ENCODE results near the gene DPM3.

The DPM3 gene

DNA sequence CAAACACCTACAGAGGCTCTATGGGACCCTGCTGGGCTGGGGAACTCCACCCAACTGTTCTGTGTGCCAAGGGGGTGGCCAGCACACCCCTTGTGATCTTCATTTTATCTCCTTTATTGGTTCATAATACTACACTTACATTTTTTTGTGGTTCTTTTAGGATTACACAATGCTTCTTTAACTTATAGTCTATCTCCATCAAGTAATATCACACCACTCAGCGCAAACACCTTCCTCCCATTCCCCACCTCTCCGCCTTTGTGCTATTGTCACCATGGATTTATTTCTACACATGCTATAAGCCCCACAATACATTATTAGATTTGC is 45.7 kb downstream of the DPM3 start:
- no peak for DNase-seq (ENCODE audit: low spot score)

DNA sequence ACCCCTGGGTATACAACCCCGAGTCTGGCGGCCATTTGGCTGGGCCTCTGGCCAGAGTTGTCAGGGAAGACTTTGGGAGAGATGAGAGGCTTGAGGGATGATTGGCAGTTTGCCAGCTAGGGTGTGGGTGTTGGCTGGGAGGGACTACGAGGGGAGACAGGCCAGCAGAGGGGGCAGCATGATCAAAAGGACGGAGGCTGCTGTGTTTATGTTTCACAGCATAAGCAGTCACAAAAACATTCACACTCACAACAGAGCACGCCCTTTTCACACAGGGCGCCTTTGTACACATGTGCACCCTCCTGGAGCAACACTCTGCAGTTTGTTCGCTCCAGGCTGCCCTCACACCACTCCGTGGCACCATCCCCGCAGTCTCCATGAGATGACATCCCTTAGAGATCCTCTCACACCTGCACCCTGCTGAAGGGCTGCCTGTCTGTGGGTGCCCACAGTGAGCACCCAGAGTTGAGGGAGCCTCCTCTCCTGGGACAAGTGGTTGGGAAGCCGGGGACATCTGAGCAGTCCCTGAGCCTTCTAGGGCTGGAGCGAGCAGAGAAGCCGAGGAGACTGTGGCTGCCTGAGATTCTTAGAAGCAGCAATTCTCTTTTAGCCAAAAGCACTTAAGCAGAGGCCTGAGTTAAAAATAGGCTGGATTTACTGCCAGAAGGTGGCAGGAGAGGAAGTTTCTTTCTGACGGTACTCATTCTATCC is 46.3 kb downstream of the DPM3 start:
- peak; percentile 78 for DNase-seq (ENCODE audit: low spot score)

DNA sequence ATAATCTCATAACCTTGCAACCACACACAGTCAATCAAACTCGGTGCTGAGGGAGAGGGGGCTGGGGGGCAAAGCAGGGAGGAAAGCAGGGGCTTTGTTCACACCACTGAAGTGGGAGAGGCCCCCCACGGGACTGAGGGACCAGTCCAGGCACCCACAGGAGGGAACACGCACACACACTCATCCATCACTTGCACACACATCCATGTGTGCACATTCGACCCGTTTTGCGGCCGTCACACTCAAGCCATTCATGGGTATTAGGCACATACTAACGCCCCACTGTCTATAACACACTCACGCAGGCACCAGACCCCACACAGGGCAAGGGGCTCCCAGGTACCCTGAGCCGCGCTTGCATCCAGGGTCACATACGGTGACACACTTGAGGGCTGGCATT is 47.7 kb downstream of the DPM3 start:
- no peak for DNase-seq (ENCODE audit: low spot score)

GRCh38 chr1:155092131-155092530 is 48.2 kb downstream of the DPM3 start:
- DNase-seq (ENCODE audit: low spot score): no peak

DNA sequence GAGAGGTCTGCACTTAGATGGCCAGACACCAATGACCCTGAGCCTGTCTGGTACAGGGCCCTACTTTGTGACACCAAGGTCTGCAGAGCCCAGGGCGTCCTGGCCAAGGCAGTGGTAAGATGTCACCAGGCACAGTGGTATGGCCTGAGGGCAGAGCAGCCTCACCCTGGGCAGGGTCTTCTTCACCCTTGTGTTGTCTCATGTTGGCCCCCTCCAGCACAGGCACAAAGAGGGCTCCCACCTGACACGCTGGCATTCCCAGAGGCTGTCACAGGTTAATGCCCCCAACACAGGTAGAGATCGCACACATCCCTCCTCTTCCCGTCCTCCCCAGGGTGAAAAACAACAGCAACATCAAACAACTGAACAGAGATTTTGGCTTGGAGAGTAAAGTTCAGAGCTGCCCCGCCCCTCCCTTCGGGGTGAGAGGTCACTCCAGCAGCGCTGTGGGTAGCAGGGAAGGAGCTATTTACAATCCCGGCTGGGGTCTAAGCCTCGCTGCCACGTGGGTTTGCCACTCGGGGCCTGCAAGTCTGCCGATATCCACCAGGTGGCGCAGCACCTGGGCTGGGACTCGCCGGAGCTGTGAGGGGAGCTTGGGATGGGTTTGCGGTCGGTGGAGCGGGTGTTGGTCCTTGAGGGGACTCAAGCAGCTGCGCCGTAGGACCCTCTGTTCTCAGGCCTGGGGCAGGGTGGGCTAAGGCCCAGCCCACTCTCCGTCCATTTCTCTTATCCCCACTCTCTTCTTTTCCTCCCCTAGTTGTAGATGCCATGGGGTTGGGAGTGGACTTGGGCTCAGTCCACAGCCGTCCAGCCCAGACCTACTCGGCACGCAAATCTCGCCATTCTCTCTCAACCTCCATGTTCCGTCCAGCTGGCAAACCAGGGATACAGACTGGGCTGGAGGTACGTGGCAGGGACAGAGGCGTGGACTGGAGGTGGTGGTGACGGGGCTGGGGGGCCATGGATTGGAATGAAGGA is 49.0 kb downstream of the DPM3 start:
- peak; percentile 89 for DNase-seq (ENCODE audit: low spot score)

Small RNA genes within 50 kb of the gene (small RNA-seq; reads per million reads assigned to genes)
- gene HMGN2P18 (0 reads per million in 2 experiments), gene RF00019 (0 reads per million in 2 experiments)

Data from SK-N-DZ (cell line).